ENCODE measurements around the gene VRTN. TPM values are rescaled to one million over a fixed set of nuclear protein-coding genes. Genes with fewer than 3 reads are reported as not detected.

VRTN gene
- total and polyA plus RNA-seq, 9 of the 15 experiments (the other 6 are each of a cell fraction or from before 2014, with no cell fraction given) = 0.05 to 0.09 (median 0.06) TPM; not detected in 6

DNA sequence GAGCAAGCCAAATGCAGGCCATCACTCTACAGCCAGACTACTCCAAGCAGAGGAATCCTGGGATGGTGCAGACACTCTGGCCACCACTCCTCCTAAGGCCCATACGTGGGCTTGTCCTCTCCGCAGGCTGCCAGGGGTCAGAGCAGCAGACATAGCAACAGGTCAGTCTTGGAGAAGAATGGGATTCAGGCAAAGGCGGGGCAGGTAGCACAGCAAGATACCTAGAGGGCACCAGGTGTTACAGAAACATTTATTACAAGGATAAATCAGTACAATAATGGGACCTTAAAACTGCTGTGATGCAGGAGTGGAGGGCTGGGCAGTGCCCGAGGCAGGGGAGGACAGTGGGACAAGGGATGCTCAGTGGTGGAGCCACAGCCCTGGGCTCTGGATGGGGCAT, 57.4 kb downstream of the VRTN start:
- Histone ChIP-seq H3K27ac (ENCODE audit: extremely low read depth, low read depth, low read length) (no peak overlapping the region), H3K27me3 (ENCODE audit: control insufficient read depth in 2 of 2, insufficient read depth in 2 of 2, low read length in 2 of 2) (peaks cover 0 to 29% of the 10 kb centered on the region in 2 experiments; a peak in 2 of 5 replicates), H4K20me1 (replicated peaks; ENCODE audit: control insufficient read depth, insufficient read depth, low read length) (no peaks in the 10 kb centered on the region), H3K4me1 (replicated peaks in 1 of 2; ENCODE audit: control insufficient read depth in 2 of 2, insufficient read depth in 2 of 2, low read length in 2 of 2) (no peaks in the 10 kb centered on the region), H3K9me3 (replicated peaks; ENCODE audit: control insufficient read depth, insufficient read depth, low read depth, low read length) (no peaks in the 10 kb centered on the region), H3K4me2 (ENCODE audit: insufficient read depth, low read length) (no peak overlapping the region), H3K4me3 (no peak overlapping the region), H2AFZ (ENCODE audit: low read depth, low read length) (no peak overlapping the region), H3K36me3 (ENCODE audit: control insufficient read depth, insufficient read depth, low read length) (no peaks in the 10 kb centered on the region), H3K9ac (ENCODE audit: insufficient read depth in 1 of 2, low read depth in 2 of 2, low read length in 2 of 2) (no peak overlapping the region), H3K9me1 (ENCODE audit: control insufficient read depth, insufficient read depth, low read length) (no peaks in the 10 kb centered on the region), H3K79me2 (ENCODE audit: control insufficient read depth, insufficient read depth, low read length) (no peaks in the 10 kb centered on the region)
- no peak for DNase-seq (ENCODE audit: extremely low read depth in 1 of 4, low spot score in 3 of 4)
- TF ChIP-seq NR3C1 (CRISPR knock-in tag; IDR thresholded peaks at IDR 0.05) (no peak), ZNF23 (CRISPR knock-in tag; IDR thresholded peaks at IDR 0.05) (no peak), NFE2 (IDR thresholded peaks at IDR 0.05; ENCODE audit: low read depth) (no peak), RBM22 (IDR thresholded peaks at IDR 0.05; ENCODE audit: low read depth, low read length, poor library complexity, severe bottlenecking) (no peak), FOXA3 (CRISPR knock-in tag; conservative IDR thresholded peaks at IDR 0.05 in 1 of 2, IDR thresholded peaks at IDR 0.05 in 1 of 2) (no peak), STAT5A (IDR thresholded peaks at IDR 0.05; ENCODE audit: borderline replicate concordance, low read length) (no peak)
- TF ChIP-seq, protein P1, sequence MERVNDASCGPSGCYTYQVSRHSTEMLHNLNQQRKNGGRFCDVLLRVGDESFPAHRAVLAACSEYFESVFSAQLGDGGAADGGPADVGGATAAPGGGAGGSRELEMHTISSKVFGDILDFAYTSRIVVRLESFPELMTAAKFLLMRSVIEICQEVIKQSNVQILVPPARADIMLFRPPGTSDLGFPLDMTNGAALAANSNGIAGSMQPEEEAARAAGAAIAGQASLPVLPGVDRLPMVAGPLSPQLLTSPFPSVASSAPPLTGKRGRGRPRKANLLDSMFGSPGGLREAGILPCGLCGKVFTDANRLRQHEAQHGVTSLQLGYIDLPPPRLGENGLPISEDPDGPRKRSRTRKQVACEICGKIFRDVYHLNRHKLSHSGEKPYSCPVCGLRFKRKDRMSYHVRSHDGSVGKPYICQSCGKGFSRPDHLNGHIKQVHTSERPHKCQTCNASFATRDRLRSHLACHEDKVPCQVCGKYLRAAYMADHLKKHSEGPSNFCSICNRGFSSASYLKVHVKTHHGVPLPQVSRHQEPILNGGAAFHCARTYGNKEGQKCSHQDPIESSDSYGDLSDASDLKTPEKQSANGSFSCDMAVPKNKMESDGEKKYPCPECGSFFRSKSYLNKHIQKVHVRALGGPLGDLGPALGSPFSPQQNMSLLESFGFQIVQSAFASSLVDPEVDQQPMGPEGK (CRISPR knock-in tag; IDR thresholded peaks at IDR 0.05; ENCODE audit: borderline replicate concordance) = no peak
- TF ChIP-seq, protein P2, sequence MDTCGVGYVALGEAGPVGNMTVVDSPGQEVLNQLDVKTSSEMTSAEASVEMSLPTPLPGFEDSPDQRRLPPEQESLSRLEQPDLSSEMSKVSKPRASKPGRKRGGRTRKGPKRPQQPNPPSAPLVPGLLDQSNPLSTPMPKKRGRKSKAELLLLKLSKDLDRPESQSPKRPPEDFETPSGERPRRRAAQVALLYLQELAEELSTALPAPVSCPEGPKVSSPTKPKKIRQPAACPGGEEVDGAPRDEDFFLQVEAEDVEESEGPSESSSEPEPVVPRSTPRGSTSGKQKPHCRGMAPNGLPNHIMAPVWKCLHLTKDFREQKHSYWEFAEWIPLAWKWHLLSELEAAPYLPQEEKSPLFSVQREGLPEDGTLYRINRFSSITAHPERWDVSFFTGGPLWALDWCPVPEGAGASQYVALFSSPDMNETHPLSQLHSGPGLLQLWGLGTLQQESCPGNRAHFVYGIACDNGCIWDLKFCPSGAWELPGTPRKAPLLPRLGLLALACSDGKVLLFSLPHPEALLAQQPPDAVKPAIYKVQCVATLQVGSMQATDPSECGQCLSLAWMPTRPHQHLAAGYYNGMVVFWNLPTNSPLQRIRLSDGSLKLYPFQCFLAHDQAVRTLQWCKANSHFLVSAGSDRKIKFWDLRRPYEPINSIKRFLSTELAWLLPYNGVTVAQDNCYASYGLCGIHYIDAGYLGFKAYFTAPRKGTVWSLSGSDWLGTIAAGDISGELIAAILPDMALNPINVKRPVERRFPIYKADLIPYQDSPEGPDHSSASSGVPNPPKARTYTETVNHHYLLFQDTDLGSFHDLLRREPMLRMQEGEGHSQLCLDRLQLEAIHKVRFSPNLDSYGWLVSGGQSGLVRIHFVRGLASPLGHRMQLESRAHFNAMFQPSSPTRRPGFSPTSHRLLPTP (IDR thresholded peaks at IDR 0.05; ENCODE audit: borderline replicate concordance, extremely low read depth, insufficient read length) = no peak
- TF ChIP-seq, protein P3, sequence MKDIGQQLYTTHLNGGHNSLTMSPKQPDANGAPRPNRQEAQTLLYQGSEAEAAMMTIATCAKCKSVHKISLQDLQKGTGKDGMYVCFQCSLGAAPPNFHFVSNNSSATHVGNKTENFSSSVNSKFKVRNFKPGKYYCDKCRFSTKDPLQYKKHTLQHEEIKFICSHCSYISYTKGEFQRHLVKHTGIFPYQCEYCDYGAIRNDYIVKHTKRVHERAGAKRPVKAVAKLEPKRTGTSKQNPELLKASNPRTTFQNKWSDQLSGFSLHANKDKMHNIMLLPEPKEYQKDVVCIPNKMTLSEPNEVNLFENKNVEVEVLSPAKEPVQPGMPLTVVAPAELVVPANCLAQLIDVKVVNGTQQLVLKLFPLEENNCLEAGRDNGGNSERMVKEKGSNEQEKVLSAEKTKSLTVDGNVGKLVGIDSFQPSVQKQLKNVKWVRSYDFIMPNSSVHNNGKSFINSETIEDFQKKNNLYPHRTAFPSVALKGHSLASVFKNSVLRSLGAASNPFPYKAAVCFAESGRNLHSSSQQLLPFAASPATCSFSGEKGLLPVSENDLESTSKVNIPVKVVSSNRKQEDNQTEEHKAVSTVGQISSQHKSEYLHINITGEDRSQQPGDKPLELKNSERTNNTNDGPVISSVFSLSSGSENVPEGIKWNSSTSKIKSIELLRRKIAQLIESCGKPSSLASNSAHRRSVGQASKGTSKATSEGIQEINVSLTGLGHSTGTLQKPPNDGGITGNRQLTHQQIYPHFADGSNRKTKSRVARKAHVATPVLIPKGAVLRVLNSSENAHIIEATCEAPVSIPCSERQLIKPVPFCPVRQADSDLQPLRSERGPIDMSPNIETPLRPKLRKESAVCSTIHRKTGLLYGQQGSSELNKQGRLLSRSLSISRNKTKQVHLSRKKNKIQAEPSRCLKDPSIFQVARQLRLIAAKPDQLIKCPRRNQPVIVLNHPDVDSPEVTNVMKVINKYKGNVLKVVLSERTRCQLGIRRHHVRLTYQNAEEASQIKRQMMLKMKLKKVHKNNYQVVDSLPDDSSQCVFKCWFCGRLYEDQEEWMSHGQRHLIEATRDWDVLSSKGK (CRISPR knock-in tag; IDR thresholded peaks at IDR 0.05) = no peak
- 0% methylated on average over 4 of the region's 4 CpGs for WGBS (ENCODE audit: insufficient coverage, low coverage, missing lambda C conversion rate)
- BruUV-seq (replicated peaks) = no TSS peak
- ATAC-seq = no peak
- no peak for FAIRE-seq
- in situ Hi-C loops (cut with MboI) (no loop called here), intact Hi-C loops (cut with micrococcal nuclease) (no loop called here)
- POLR2A ChIA-PET = no interaction called here
- CTCF ChIA-PET (ENCODE audit: low intra/inter-chr PET ratio) = no interaction called here
